GM18520 (cell line): ENCODE data around the gene B4GALNT1.
"Not testable (repeated sequence)": the region's sequence is repeated elsewhere in the genome, so short reads cannot be mapped to it uniquely, and the experiment has no call there.

Experiments
- ATAC-seq: cut with Tn5 transposase; IDR thresholded peaks from one replicate; pipeline ENCODE4 v1.9.1; 2021; ENCODE audit not compliant: unreplicated experiment

The B4GALNT1 gene

GRCh38 chr12:57632958-57633840 is at the start of gene B4GALNT1:
Gene B4GALNT1, minus strand, starts transcription at chr12:57633201. Its CDS starts 1,069 bp downstream, at chr12:57632132.
- peak; percentile 58 for ATAC-seq

- ATAC-seq, result no peak
Observed at GRCh38 chr12:57679697-57680096, 46.7 kb upstream of the B4GALNT1 start.

DNA sequence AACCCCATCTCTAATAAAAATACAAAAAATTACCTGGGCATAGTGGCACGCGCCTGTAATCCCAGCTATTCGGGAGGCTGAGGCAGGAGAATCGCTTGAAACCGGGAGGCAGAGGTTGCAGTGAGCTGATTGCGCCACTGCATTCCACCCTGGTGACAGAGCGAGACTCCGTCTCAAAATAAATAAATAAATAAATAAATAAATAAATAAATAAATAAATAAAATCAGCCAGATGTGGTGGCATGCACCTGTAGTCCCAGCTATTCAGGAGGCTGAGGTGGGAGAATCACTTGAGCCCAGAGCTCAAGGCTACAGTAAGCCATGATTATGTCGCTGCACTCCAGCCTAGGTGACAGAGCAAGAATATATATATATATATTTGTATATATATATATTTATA is 44.9 kb upstream of the B4GALNT1 start:
- not testable (repeated sequence) for ATAC-seq

DNA sequence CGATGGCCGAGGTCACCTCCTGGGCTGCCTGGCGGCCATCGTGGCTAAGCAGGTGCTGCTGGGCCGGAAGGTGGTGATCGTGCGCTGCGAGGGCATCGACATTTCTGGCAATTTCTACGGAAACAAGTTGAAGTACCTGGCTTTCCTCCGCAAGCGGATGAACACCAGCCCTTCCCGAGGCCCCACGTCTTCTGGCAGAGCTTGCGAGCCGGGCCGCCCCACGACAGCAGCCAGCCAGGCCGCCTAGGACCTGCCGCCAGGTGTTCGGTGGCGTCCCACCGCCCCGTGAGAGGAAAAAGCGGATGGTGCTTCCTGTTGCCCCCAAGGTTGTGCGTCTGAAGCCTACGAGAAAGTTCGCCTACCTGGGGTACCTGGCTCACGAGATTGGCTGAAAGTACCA is 41.7 kb upstream of the B4GALNT1 start:
- ATAC-seq, result no peak

DNA sequence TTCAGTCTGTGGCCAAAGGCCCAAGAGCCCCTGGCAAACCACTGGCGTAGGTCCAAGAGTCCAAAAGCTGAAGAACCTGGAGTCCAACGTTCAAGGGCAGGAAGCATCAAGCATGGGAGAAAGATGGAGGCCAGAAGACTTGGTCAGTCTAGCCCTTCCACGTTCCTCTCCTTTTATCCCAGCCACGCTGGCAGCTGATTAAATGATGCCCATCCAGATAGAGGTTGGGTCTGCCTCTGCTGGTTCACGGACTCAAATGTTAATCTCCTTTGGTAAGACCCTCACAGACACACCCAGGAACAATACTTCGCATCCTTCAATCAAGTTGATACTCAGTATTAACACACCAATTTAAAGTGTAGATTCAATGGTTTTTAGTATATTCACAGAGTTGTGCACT is 39.8 kb upstream of the B4GALNT1 start:
- no peak for ATAC-seq

DNA sequence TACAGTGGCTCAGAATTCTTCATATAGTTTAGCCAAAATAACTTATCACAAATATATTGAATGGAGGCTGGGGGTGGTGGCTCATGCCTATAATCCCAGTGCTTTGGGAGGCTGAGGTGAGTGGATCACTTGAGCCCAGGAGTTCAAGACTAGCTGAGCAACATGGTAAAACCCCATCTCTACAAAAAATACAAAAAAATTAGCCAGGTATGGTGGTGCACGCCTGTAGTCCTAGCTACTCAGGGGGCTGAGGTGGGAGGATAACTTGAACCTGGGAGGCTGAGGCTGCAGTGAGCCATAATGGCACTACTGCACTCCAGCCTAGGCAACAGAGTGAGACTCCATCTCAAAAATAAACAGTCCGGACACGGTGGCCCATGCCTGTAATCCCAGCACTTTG is 38.8 kb upstream of the B4GALNT1 start:
- ATAC-seq, result not testable (repeated sequence)

- ATAC-seq, result not testable (repeated sequence)
Observed at GRCh38 chr12:57669691-57670090, 36.7 kb upstream of the B4GALNT1 start.

- no peak for ATAC-seq
Observed at GRCh38 chr12:57666897-57667296, 33.9 kb upstream of the B4GALNT1 start.

GRCh38 chr12:57665066-57665820 is 32.2 kb upstream of the B4GALNT1 start:
- ATAC-seq, result not testable (repeated sequence)

DNA sequence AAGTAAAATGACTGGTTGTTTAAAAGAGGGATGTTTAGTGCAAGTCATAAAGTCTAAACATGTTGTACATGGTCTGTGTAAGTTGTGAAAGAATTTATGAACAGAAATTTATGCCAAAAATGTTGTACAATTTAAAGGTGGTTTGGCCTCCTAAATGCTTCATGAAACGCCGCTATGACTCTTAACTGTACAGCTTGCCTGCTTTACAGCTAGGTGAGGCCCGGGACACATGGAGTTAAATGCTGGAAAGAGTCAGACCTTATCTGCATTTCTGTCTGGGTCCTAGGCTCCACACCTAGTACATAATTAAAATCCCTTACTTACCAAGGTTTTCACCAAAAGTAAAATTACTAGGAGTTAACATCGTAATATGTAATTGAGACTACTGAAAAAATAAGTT is 28.4 kb upstream of the B4GALNT1 start:
- ATAC-seq, result no peak

DNA sequence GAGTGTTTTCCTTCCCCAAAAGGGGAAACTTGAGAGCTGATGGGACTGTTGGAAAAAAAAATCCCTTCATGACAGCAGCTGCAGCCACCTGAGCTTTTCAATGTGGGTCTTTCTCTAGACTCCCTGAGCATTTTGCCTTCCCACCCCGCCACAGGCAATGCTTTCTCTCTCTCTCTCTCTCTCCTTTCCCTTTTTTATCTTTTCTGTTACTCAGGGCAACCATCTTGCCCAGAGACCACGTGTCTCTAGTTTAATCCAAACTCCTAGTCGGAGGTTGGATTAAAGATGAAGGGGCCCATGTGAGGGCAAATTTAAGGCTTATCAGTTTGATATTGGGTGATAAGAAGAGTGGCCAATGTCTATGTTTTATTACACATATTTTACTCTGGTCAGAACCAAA is 25.9 kb upstream of the B4GALNT1 start:
- no peak for ATAC-seq

DNA sequence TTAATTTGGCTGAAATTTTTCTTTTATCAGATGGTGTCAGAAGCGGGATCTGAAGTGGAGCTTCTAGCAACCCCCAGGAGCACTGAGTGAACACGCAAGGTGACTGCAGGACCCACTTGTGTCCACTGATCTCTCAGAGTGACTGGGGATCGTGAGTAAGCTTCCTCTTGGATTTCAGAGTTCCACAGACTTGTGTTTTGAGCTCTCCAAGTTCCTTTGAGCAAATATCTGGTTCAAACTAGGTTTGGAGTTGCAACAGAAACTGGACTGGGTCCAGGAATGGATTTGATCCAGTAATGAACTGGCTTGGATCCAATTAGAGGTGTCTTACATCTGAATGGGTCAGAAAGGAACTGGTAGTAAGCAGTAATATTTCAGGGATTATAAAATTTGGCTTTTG is 24.7 kb upstream of the B4GALNT1 start:
- no peak for ATAC-seq

DNA sequence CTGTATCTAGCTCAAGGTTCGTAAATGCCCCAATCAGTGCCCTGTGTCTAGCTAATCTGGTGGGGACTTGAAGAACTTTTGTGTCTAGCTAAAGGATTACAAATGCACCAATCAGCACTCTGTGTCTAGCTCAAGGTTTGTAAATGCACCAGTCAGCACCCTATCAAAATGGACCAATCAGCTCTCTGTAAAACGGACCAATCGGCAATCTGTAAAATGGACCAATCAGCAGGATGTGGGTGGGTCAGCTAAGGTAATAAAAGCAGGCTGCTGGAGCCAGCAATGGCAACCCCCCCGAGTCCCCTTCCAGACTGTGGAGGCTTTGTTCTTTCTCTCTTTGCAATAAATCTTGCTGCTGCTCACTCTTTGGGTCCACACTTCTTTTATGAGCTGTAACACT is 23.4 kb upstream of the B4GALNT1 start:
- not testable (repeated sequence) for ATAC-seq

DNA sequence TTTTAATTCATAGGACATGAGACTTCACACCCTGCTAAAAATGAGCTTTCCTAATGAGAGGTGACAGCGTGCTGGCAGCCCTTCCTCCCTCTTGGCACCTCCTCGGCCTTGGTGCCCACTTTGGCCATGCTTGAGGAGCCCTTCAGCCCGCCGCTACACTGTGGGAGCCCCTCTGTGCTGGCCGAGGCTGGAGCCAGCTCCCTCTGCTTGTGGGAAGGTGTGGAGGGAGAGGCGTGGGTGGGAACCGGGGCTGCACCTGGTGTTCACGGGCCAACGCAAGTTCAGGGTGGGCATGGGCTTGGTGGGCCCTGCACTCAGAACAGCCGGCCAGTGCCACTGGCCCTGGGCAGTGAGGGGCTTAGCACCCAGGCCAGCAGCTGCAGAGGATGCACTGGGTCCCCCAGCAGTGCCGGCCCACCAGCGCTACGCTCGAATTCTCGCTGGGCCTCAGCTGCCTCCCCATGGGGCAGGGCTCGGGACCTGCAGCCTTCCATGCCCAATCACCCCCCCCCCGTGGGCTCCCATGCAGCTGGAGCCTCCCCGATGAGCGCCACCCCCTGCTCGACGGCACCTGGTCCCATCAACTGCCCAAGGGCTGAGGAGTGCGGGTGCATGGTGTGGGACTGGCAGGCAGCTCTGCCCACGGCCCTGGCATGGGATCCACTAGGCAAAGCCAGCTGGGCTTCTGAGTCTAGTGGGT is 22.7 kb upstream of the B4GALNT1 start:
- ATAC-seq, result no peak

DNA sequence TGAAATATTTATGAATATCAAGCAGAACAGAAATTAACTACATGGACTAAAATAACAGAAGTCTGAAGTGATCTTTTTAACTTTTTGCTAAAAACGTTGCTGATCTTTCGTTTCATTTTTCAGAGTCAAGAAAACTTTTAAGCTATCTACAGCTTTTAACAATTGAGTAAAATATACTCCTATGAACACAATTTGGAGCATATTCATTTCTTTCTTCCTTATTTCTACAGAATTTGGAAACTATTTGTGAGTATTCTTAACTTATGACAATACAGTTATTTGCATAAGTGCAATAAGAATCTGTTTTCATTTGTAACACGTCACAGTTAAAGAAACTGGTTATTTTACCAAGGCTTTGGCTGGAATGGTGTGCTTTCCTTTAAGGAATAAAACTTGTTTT is 21.0 kb upstream of the B4GALNT1 start:
- no peak for ATAC-seq

- ATAC-seq, result not testable (repeated sequence)
Observed at GRCh38 chr12:57646659-57647049, 13.7 kb upstream of the B4GALNT1 start.

DNA sequence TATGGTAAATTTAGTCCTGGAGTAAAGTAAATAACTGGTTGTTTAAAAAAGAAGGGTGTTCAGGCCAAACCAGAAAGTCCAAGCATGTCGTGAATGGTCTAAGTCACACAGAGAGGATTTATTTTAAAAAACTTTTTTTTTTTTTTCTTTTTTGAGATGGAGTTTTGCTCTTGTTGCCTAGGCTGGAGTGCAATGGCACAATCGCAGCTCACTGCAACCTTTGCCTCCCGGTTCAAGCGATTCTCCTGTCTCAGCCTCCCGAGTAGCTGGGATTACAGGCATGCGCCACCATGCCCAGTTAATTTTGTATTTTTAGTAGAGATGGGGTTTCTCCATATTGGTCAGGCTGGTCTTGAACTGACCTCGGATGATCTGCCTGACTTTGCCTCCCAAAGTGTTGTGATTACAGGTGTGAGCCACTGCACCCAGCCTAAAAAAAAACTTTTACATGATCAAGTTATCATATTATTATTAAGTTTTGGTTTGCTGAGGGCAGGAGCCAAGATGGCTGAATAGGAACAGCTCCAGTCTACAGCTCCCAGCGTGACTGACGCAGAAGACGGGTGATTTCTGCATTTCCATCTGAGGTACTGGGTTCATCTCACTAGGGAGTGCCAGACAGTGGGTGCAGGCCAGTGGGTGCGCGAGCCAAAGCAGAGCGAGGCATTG is 13.1 kb upstream of the B4GALNT1 start:
- ATAC-seq, result not testable (repeated sequence)

DNA sequence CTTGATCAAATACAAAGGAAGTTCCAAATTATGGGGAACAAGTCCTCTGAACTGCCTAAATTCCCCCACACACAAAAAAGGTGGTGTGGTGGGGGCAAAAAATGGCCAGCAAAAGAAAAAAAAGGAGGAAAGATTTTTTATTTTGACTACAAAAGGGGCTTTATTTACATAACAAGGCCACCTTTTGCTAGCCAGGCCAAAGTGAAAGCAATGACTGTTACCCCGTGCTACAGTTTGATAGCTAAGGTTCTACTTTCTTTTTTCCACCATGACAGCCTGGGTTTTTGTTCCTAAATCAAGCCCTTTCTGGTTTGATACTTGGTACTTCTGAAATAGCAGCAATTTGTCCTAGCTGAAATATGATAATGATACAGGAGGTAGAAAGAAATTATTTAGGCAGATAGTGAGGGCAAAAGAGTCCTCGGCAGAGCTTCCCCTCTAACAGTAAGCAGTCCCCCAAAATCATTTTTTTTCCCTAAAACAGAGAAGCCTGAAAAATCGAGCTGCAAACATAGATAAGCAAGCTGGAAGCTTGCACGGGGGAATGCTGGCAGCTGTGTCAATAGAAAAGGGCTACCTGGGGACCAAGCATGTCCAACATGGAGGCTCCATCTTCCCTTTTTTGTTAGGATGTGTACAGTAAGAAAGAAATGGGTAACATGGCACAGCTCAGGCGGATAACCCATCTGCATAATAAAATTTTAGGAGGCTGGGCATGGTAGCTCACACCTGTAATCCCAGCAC is 8.9 kb upstream of the B4GALNT1 start:
- no peak for ATAC-seq

GRCh38 chr12:57640175-57641042 is 7.4 kb upstream of the B4GALNT1 start:
- no peak for ATAC-seq
